T-helper 22 cell (primary cell): ENCODE results near the gene FMO5.
"Not testable (repeated sequence)": the region's sequence is repeated elsewhere in the genome, so short reads cannot be mapped to it uniquely, and the experiment has no call there.

ENCODE experiments used
- DNase-seq: peaks from one replicate; pipeline ENCODE4 v3.0.0-alpha.2; 2020; ENCODE audit warnings: low read depth

Gene FMO5

DNA sequence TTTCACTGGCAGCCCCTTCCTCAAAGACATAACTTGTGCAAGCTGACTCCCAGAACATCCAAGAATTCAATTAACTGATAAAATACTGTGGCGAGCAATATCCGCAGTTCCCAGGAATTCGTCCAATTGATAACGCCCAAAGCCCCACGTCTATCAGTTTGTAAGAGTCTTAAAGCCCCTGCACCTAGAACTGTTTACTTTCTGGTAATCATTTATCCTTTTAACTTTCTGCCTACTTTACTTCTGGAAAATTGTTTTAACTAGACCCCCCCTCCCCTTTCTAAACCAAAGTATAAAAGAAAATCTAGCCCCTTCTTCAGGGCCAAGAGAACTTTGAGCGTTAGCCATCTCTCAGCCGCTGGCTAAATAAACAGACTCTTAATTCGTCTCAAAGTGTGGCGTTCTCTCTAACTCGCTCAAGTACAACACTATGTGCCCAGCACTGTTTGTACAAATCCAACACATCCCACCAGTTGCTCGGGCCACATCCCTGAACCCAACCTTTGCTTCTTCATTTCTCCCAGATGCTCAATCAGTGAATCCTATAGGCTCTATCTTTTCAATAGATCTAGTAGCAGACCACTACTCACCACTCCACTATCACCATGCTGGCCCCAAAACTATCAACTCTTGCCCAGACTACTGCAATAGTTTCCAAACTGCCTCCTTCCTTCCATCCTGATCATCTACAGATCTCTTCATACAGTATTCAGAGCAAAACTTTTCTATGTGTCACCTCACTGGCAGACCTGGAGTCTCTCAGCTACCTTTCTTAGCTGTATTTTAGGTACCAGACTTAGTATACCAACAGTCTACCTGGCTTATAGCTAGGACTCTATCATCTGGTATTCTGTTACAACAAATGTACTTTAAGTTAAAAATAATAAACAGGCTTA is 14.0 kb upstream of the FMO5 start:
- no peak for DNase-seq

DNA sequence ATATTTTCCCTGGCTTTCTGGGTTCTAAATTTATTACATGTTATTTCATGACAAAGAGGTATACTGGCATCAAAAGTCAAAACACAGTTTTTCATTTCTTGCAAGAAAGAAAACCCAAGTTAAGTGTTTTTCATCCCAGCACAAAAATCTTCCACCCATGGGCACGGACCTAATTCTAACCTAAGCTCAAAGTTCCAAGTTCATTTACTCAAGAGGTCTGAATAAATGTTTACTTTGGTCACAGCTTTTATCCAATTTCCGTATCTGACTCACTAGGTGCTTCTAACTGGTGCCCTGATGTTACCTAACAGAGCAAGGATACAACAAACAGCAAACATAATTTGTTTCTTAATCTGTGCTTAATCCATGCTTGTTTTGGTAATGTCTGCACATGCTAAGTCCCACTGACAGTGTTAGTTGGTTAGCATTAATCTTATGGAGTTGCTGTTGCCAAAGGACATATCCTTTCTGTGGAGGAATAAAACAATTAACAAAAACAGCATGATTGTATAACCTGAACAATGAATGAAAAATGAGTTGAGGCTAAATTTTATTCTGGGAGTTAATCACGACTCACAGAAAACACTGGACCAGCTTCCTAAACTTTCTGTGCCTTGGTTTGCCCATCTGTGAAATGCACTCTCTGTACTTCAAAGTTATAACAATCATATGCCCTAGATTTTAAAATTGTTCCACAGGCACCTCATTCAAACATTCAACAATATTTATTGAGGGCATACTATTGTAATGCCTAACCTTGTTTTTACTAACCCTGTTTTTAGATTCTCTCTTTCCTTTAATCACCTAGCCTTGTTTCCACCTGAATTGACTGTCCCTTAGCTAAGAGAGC is 13.1 kb upstream of the FMO5 start:
- DNase-seq, result no peak

DNA sequence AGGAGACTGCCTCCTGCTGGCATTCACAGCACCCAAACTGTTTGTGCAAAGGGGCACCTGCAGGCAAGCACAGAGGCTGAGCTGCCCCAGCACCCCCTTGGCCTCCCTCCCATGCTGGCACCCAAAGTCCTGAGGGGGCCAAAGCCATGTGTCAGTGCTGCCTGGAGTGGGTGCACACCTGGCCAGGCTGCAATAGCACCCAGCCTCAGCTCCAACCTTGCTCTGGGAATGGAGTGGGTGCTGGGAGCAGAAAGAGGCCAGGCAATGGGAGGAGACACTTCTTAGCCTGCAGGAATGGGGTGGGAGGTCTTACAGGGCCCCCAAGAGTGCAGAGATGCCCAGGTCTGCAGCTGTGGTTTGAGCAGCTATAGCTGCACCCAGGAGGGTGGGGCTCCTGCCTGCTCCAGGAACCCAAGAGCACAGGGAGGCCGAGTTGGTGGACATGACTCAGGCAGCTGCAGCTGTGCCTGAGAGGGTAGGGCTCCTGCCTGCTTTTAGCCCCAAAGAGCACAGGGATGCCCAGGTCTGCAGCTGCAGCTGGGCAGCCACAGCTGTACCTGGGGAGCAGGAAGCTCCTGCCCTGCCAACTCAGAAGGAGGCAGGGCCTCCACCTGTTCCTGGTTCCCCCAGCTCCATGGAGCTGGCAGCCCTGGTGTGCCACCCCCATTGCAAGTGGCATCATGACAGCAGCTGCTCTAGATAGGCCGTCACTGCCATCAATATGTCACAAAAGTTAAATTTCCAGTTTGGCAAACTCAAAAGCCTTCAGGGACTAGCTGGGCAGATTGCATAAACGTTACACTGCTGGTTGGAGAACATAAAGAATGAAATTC is 12.0 kb upstream of the FMO5 start:
- no peak for DNase-seq

- no peak for DNase-seq
These were observed 11.3 kb upstream of the FMO5 start for GRCh38 chr1:147236448-147236847.

DNA sequence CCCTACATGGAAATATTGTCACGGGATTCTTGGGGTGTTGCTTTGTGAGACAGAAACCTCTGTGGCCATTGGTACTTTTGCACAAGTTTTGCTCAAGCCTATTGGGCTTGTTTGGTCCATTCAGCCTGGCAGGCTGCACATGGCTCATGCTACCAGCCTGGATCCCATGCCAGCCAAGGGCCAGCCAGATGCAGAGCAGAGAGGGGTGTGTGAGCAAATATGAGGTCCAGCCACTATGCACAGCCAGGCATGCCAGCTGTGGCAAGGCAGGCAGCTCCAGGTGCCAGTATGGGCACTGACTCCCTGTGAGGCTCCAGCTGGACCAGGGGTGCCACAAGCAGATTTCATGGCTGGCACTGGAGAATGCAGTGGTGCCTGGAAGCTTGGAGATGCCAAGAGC is 10.7 kb upstream of the FMO5 start:
- DNase-seq, result no peak

DNA sequence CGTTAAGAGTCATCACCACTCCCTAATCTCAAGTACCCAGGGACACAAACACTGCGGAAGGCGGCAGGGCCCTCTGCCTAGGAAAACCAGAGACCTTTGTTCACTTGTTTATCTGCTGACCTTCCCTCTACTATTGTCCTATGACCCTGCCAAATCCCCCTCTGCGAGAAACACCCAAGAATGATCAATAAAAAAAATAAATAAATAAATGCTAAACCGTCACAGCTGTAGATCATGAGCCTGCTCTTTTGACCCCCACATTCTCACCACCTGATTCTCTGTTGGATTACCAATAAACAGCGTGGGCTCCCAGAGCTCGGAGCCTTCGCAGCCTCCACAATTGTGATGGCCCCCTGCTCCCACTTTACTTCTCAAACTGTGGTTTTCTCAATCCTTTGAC is 8.8 kb upstream of the FMO5 start:
- not testable (repeated sequence) for DNase-seq

GRCh38 chr1:147231032-147231431 is 5.9 kb upstream of the FMO5 start:
- not testable (repeated sequence) for DNase-seq

DNA sequence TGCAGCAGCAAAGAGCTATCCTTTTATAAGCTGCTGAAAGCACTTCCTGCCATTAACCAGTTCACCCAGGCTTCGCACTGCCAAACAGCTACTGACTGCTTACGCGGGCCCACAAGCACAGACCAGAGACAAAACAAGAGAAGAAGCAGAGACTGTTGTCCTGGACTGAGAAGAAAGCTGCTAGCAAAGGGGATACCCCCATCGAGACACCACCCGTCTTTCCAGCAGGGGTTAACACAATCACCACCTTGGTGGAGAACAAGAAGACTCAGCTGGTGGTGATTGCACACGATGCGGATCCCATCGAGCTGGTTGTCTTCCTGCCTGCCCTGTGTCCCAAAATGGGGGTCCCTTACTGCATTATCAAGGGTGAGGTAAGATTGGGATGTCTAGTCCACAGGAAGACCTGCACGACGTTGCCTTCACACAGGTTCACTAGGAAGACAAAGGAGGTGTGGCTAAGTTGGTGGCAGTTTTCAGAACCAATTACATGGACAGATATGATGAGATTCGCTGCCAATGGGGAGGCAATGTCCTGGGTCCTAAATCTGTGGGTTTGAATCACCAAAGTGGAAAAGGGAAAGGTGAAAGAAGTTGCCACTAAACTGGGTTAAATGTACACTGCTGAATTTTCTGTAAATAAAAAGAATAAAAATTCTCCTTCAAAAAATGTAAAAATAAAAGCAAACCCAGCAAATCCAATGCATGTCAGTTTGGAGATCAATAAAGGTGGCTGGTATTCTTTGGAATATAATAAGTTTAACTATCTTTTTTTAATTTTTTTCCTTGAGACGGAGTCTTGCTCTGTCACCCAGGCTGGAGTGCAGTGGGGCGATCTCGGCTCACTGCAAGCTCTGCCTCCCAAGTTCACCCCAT is 1.2 kb downstream of the FMO5 start:
- DNase-seq, result no peak

- no peak for DNase-seq
These were observed 6.5 kb downstream of the FMO5 start for GRCh38 chr1:147218606-147219005.

DNA sequence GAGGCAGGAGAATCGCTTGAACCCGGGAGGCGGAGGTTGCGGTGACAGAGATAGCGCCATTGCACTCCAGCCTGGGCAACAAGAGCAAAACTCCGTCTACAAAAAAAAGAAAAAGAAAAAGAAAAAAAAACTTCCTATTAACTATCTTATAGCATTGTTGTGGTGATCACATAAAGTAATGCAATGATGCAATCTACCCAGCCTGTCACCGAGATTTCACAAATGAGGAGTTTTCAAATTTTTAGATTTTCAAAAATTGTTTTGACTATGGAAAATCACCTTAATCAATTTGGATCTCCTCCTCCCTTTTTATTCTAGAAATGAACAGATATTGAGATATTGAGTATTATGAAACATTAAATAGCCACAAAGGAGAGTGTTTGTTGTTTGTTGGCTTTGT is 8.0 kb downstream of the FMO5 start:
- DNase-seq, result no peak

- DNase-seq, result no peak
These were observed 9.0 kb downstream of the FMO5 start for GRCh38 chr1:147216124-147216523.

DNA sequence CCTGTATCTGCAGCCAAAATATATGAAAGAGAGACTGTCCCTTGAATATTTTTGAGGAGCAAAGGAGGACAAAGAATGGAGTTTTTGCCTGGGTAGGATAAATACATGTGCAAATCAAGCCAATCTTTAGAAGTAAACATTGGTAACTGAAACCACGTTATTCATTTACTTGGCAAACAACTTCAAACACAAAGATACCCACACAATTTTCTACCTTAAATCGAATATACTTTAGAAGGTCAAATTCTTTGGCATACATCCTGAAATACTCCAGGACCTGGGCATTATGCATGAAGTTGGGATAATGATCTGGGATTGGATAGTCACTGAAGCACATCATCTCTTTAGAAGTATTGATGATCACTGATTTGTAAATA is 9.6 kb downstream of the FMO5 start:
- DNase-seq, result no peak

DNA sequence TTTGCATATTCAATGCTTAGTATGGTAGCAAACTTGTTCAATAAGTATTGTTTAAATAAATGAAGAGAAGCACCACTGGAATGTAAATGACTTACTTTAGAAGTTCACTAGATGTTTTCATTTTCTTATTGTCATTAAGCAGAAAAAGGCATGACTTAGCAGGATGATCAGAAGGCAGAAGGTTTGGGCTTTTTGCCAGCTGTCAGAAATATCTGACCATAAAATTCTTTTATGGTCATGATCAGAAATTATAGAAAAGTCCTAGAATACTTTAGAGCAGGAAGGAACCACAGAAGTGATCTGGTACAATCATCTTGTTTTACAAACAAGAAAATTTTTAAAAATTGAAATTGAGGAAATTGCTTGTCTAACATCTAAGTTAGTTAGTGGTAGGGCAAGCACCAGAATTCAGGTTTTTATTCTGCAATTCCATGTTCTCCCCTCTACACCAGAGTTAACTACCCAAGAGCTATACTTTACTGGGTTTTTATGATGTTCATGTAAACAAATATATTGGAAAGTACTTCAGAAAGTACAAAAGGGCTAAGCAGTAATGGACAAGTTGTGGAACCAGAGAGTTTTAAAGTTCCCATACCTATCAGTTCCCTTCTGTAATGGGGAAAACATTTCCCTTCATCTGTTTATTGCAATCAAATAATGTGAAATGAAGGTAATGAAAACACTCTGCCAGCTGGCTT is 10.1 kb downstream of the FMO5 start:
- DNase-seq, result no peak

GRCh38 chr1:147214325-147214724 is 10.8 kb downstream of the FMO5 start:
- DNase-seq, result no peak

DNA sequence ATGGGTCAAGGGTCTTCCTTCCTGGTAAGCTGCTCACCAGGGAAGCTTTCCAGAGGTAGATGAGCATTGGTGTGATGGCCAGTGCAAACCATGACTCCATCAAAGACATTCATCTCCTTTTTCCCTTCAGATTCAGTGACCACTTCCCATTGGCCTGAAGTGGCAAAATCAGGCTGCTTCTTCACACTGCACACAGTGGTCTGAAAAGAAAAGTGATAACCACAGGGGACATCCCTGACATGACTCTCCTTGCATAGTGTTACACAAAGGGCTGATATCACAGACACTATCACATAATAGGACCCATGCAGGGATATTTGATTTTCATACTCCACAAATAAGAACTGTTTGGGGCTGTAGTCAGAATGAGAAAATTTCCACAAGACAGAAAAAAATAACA is 11.9 kb downstream of the FMO5 start:
- no peak for DNase-seq

GRCh38 chr1:147211577-147211976 is 13.6 kb downstream of the FMO5 start:
- no peak for DNase-seq

DNA sequence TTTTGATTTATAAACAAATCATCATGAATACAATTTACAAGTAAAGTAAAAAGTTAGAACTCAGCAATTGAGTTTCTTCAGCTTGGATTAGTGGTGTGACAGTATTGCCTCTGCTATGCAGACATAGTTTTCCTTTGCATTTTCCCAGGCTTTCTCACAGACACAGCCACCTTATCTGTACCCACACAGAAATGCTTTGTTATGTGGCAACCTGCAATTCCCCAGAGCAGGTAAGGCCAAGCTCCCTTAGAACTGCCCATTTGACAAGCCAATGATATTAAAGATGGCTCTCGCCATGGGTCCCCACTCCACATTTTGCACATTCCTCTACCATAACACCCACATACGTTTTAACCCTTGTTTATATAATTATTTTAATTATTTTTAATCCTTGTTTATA is 14.2 kb downstream of the FMO5 start:
- no peak for DNase-seq

GRCh38 chr1:147209825-147210821 is 15.0 kb downstream of the FMO5 start:
- no peak for DNase-seq

DNA sequence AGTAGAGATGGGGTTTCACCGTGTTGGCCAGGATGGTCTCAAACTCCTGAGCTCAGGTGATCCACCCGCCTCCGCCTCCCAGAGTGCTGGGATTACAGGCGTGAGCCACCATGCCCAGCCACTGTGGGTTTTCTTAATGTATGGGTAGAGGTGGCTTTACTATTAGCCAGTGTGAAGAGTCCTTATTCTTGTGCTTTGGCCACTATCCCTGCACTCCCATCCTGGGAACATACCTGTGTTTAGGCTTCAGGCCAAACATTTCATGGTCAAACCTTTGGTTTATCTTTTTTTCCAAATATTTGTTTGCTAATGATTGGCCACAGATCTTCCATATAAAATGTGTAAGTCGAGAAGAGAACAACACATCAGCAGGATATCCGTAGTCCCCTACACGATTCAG is 16.5 kb downstream of the FMO5 start:
- no peak for DNase-seq
